ENCODE measurements around the gene JAK1.

- TF ChIP-seq CTCF (IDR thresholded peaks at IDR 0.05) (no peak), MYC (IDR thresholded peaks at IDR 0.05; ENCODE audit: borderline replicate concordance, low read length) (no peak), ZFP36 (IDR thresholded peaks at IDR 0.05; ENCODE audit: borderline replicate concordance, partially characterized antibody) (no peak), POLR2A (IDR thresholded peaks at IDR 0.05; ENCODE audit: low read length) (no peak), CHD4 (IDR thresholded peaks at IDR 0.05; ENCODE audit: borderline replicate concordance) (no peak), HMGXB4 (CRISPR knock-in tag; IDR thresholded peaks at IDR 0.05; ENCODE audit: borderline replicate concordance) (no peak), USF2 (IDR thresholded peaks at IDR 0.05) (no peak), EP300 (IDR thresholded peaks at IDR 0.05) (no peak), MAZ (IDR thresholded peaks at IDR 0.05; ENCODE audit: borderline replicate concordance, low read depth, low read length) (no peak), ESRRA (IDR thresholded peaks at IDR 0.05; ENCODE audit: borderline replicate concordance, low read length) (no peak), RNF2 (IDR thresholded peaks at IDR 0.05; ENCODE audit: borderline replicate concordance, low read depth) (no peak), KDM1A (IDR thresholded peaks at IDR 0.05; ENCODE audit: low read depth) (no peak), SREBF2 (IDR thresholded peaks at IDR 0.05) (no peak), MAX (IDR thresholded peaks at IDR 0.05) (no peak)
These were observed 118.7 kb downstream of the JAK1 start for GRCh38 chr1:64847666-64848065.
